ENCODE results near the gene FOXB1.

DNA sequence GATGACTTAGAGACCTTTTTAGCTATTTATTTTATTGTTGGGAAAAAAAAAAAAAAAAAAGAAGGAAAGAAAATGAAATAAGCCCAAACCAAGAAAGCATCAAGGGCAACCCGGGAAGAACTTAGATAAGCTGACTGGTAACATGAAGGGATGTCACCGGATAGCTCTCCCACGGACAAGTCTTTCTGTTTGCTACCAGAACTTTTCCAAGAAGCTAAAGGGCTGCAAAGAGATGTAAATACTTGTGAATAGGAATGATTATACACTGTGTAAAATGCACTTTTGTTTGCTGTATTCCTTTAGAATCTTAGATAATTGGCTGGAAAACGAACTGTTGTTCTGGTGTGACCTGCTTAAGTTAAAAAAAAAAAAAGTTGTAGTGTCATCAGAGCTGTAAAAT is 2.8 kb downstream of the FOXB1 start:
- TF ChIP-seq, protein P1, sequence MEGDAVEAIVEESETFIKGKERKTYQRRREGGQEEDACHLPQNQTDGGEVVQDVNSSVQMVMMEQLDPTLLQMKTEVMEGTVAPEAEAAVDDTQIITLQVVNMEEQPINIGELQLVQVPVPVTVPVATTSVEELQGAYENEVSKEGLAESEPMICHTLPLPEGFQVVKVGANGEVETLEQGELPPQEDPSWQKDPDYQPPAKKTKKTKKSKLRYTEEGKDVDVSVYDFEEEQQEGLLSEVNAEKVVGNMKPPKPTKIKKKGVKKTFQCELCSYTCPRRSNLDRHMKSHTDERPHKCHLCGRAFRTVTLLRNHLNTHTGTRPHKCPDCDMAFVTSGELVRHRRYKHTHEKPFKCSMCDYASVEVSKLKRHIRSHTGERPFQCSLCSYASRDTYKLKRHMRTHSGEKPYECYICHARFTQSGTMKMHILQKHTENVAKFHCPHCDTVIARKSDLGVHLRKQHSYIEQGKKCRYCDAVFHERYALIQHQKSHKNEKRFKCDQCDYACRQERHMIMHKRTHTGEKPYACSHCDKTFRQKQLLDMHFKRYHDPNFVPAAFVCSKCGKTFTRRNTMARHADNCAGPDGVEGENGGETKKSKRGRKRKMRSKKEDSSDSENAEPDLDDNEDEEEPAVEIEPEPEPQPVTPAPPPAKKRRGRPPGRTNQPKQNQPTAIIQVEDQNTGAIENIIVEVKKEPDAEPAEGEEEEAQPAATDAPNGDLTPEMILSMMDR (conservative IDR thresholded peaks at IDR 0.05): no peak
- no peak for TF ChIP-seq EZH2 (IDR thresholded peaks at IDR 0.05; ENCODE audit: low read depth)
